ENCODE data around the gene GAA. TPM values are rescaled to one million over a fixed set of nuclear protein-coding genes. Genes with fewer than 3 reads are reported as not detected.

The GAA gene
- total and polyA plus RNA-seq, 2 donors (not counting 1 experiment from before 2014, with no cell fraction given), result 32.3 to 39.4 TPM

- 83% methylated on average over 24 of the region's 24 CpGs for WGBS (ENCODE audit: insufficient coverage)
- H3K9ac ChIP-seq (ENCODE audit: low read length), result no peak overlapping the region
- no peaks in the 10 kb centered on the region for H3K36me3 ChIP-seq (replicated peaks in 1 of 2; ENCODE audit: control extremely low read depth in 1 of 2, control insufficient read depth in 1 of 2, extremely low read depth in 1 of 2, insufficient read depth in 2 of 2, low read length in 1 of 2)
- Mint-ChIP-seq H3K27ac (no peak overlapping the region), H3K9me3 (ENCODE audit: insufficient read depth) (no peaks in the 10 kb centered on the region), H3K27me3 (no peaks in the 10 kb centered on the region), H3K4me3 (no peak overlapping the region), H3K4me1 (peaks cover 15% of the 10 kb centered on the region)
- no peaks in the 10 kb centered on the region for H3K79me2 ChIP-seq (ENCODE audit: control insufficient read depth, insufficient read depth, low read length)
- H3K27ac ChIP-seq (ENCODE audit: low read length in 2 of 2), result no peak overlapping the region
- intact Hi-C loops (cut with micrococcal nuclease), result no loop called here
- H2AFZ ChIP-seq (ENCODE audit: insufficient read depth, low read depth, low read length, poor library complexity, severe bottlenecking), result peak overlapping the region; percentile 22
- no peak for TF ChIP-seq EZH2 (IDR thresholded peaks at IDR 0.05; ENCODE audit: borderline replicate concordance, insufficient read depth, low read depth, low read length, poor library complexity, severe bottlenecking)
- TF ChIP-seq CTCF (IDR thresholded peaks at IDR 0.05), result no peak
- H3K9me3 ChIP-seq (ENCODE audit: control extremely low read depth in 1 of 3, control insufficient read depth in 2 of 3, insufficient read depth in 1 of 3, low read length in 2 of 3), result peaks cover 0 to 4% (median 0%) of the 10 kb centered on the region in 3 donors
- H3K27me3 ChIP-seq (replicated peaks in 1 of 4; ENCODE audit: control extremely low read depth in 1 of 4, control insufficient read depth in 3 of 4, insufficient read depth in 4 of 4, low read length in 3 of 4), result no peaks in the 10 kb centered on the region
- H4K20me1 ChIP-seq (ENCODE audit: control insufficient read depth, insufficient read depth, low read length, poor library complexity, severe bottlenecking), result no peaks in the 10 kb centered on the region
- POLR2A ChIA-PET, result no interaction called here
- no peak for DNase-seq
- peaks cover 11 to 14% of the 10 kb centered on the region in 2 donors for H3K4me1 ChIP-seq (ENCODE audit: control insufficient read depth in 2 of 2, insufficient read depth in 2 of 2, low read length in 2 of 2)
- ATAC-seq (ENCODE audit: low read depth), result peak; percentile 42
- CTCF ChIA-PET, result no interaction called here
- H3K4me3 ChIP-seq (ENCODE audit: control extremely low read depth in 1 of 5, extremely low read depth in 1 of 5, insufficient read depth in 1 of 5, low read depth in 2 of 5, low read length in 4 of 5), result no peak overlapping the region
- H3K4me2 ChIP-seq (replicated peaks; ENCODE audit: low read depth, low read length, poor library complexity, severe bottlenecking), result peak overlapping the region; percentile 63
Measured at GRCh38 chr17:80112471-80113032, 11.2 kb downstream of the GAA start.

DNA sequence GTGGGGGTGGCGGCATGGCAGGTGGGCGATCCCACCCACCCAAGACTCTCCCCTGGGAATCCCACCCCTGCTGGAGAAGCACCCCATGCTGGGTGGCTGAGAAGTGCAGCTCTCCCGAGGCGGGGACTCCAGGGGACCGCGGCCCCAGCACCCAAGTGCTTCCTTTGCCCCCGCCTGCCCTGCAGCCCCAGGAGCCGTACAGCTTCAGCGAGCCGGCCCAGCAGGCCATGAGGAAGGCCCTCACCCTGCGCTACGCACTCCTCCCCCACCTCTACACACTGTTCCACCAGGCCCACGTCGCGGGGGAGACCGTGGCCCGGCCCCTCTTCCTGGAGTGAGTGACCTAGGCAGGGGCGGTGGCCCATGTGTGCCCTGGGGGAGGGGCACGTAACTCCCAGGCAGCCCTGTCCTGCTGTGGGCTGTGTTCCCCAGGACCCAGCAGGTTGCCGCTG is 11.7 kb downstream of the GAA start:
- Histone ChIP-seq H3K4me2 (replicated peaks; ENCODE audit: low read depth, low read length, poor library complexity, severe bottlenecking) (peak overlapping the region; percentile 63), H3K27me3 (replicated peaks in 1 of 4; ENCODE audit: control extremely low read depth in 1 of 4, control insufficient read depth in 3 of 4, insufficient read depth in 4 of 4, low read length in 3 of 4) (no peaks in the 10 kb centered on the region), H3K79me2 (ENCODE audit: control insufficient read depth, insufficient read depth, low read length) (no peaks in the 10 kb centered on the region), H3K9me3 (ENCODE audit: control extremely low read depth in 1 of 3, control insufficient read depth in 2 of 3, insufficient read depth in 1 of 3, low read length in 2 of 3) (peaks cover 0 to 4% (median 0%) of the 10 kb centered on the region in 3 donors), H2AFZ (ENCODE audit: insufficient read depth, low read depth, low read length, poor library complexity, severe bottlenecking) (peak overlapping the region; percentile 22), H4K20me1 (ENCODE audit: control insufficient read depth, insufficient read depth, low read length, poor library complexity, severe bottlenecking) (no peaks in the 10 kb centered on the region), H3K36me3 (replicated peaks in 1 of 2; ENCODE audit: control extremely low read depth in 1 of 2, control insufficient read depth in 1 of 2, extremely low read depth in 1 of 2, insufficient read depth in 2 of 2, low read length in 1 of 2) (no peaks in the 10 kb centered on the region), H3K4me3 (ENCODE audit: control extremely low read depth in 1 of 5, extremely low read depth in 1 of 5, insufficient read depth in 1 of 5, low read depth in 2 of 5, low read length in 4 of 5) (no peak overlapping the region), H3K4me1 (ENCODE audit: control insufficient read depth in 2 of 2, insufficient read depth in 2 of 2, low read length in 2 of 2) (peaks cover 11 to 14% of the 10 kb centered on the region in 2 donors), H3K27ac (ENCODE audit: low read length in 2 of 2) (no peak overlapping the region), H3K9ac (ENCODE audit: low read length) (no peak overlapping the region)
- no peak for DNase-seq
- Mint-ChIP-seq H3K27ac (no peak overlapping the region), H3K4me1 (peaks cover 15% of the 10 kb centered on the region), H3K4me3 (no peak overlapping the region), H3K9me3 (ENCODE audit: insufficient read depth) (no peaks in the 10 kb centered on the region), H3K27me3 (no peaks in the 10 kb centered on the region)
- WGBS (ENCODE audit: insufficient coverage), result 46% methylated on average over 12 of the region's 20 CpGs
- ATAC-seq (ENCODE audit: low read depth), result peak; percentile 57
- ChIA-PET POLR2A (no interaction called here), CTCF (no interaction called here)
- TF ChIP-seq CTCF (IDR thresholded peaks at IDR 0.05) (no peak), EZH2 (IDR thresholded peaks at IDR 0.05; ENCODE audit: borderline replicate concordance, insufficient read depth, low read depth, low read length, poor library complexity, severe bottlenecking) (no peak)
- intact Hi-C loops (cut with micrococcal nuclease), result no loop called here

All from B cell (primary cell).